Activated CD4-positive, alpha-beta memory T cell treated with anti-CD3 and anti-CD28 coated beads, Interleukin-2, amount 10 ng/mL, durations not matched to agents 7 days and 5 days (primary cell): ENCODE results near the gene OTOP3. TPM values are rescaled to one million over a fixed set of nuclear protein-coding genes. Genes with fewer than 3 reads are reported as not detected.
A peak's percentile ranks its signal among the peaks of the same experiment; 100 is the strongest.

Experiments
- CTCF ChIA-PET: fragments of 350-600 bp; sonication (Branson Sonifier 250); formaldehyde crosslinking; loops from one replicate; lab custom pipeline; 2021; ENCODE audit warnings: antibody characterized with exemption, inconsistent platforms; lab: Charles Lee
- POLR2A ChIA-PET: fragments of 350-600 bp; sonication (Branson Sonifier 250); formaldehyde crosslinking; loops from one replicate; lab custom pipeline; 2021; ENCODE audit warnings: antibody characterized with exemption; lab: Charles Lee
- DNase-seq: peaks from one replicate; pipeline ENCODE4 v3.0.0-alpha.2; 2020
- H3K27ac Mint-ChIP-seq: one replicate; pipeline ENCODE4 v1.8.0; 2021; ENCODE audit warnings: mild to moderate bottlenecking, mixed read lengths
- H3K27me3 Mint-ChIP-seq: one replicate; pipeline ENCODE4 v1.8.0; 2021; ENCODE audit warnings: mixed read lengths
- H3K36me3 Mint-ChIP-seq: one replicate; pipeline ENCODE4 v1.8.0; 2021; ENCODE audit warnings: low read depth, mixed read lengths
- H3K4me1 Mint-ChIP-seq: one replicate; pipeline ENCODE4 v1.8.0; 2021; ENCODE audit warnings: mixed read lengths
- H3K4me3 Mint-ChIP-seq: one replicate; pipeline ENCODE4 v1.8.0; 2021; ENCODE audit warnings: mild to moderate bottlenecking, mixed read lengths
- H3K9me3 Mint-ChIP-seq: one replicate; pipeline ENCODE4 v1.8.0; 2021; ENCODE audit warnings: mixed read lengths
- total RNA-seq, 2 experiments: library from RNA; stranded (reverse); gene quantifications; one replicate each; pipeline ENCODE4 v1.2.3, GENCODE V29; 2021

OTOP3 gene
- total RNA-seq, 2 experiments from 2014 or later = not detected

GRCh38 chr17:74921026-74921681 lies 14.5 kb upstream of the OTOP3 start:
- ChIA-PET POLR2A (interaction anchor here (1.1 to 1.2 kb wide), 2 partner anchors 40 to 340 kb away, joined by 3 read pairs; partner anchors contain the start of genes GGA3 and MRPS7), CTCF (interaction anchor here (0.6 to 3.3 kb wide), 3 partner anchors 37 to 1544 kb away, joined by 4 to 16 read pairs (median 6); no protein-coding TSS in a partner anchor)
- H3K4me1 Mint-ChIP-seq = peaks cover 3% of the 10 kb centered on the region
- DNase-seq = no peak
- H3K36me3 Mint-ChIP-seq = no peaks in the 10 kb centered on the region
- H3K27ac Mint-ChIP-seq = no peak overlapping the region
- peaks cover 46% of the 10 kb centered on the region for H3K27me3 Mint-ChIP-seq
- no peak overlapping the region for H3K4me3 Mint-ChIP-seq
- H3K9me3 Mint-ChIP-seq = no peaks in the 10 kb centered on the region

GRCh38 chr17:74921769-74922168 lies 13.9 kb upstream of the OTOP3 start:
- Mint-ChIP-seq H3K4me3 (no peak overlapping the region), H3K4me1 (peaks cover 3% of the 10 kb centered on the region), H3K27ac (no peak overlapping the region), H3K36me3 (no peaks in the 10 kb centered on the region), H3K27me3 (peaks cover 49% of the 10 kb centered on the region), H3K9me3 (no peaks in the 10 kb centered on the region)
- ChIA-PET POLR2A (interaction anchor here (1.2 kb wide), 1 partner anchor 340 kb away, joined by 3 read pairs; the partner anchor contains the start of genes GGA3 and MRPS7), CTCF (interaction anchor here (0.6 to 3.3 kb wide), 2 partner anchors 40 to 1544 kb away, joined by 4 to 16 read pairs; no protein-coding TSS in a partner anchor)
- no peak for DNase-seq

GRCh38 chr17:74922172-74922571 lies 13.5 kb upstream of the OTOP3 start:
- Mint-ChIP-seq H3K4me1 (peaks cover 3% of the 10 kb centered on the region), H3K27ac (no peak overlapping the region), H3K4me3 (no peak overlapping the region), H3K9me3 (no peaks in the 10 kb centered on the region), H3K27me3 (peaks cover 47% of the 10 kb centered on the region), H3K36me3 (no peaks in the 10 kb centered on the region)
- no peak for DNase-seq
- CTCF ChIA-PET = interaction anchor here (1.0 kb wide), 1 partner anchor 47 kb away, joined by 3 read pairs; no protein-coding TSS in a partner anchor
- POLR2A ChIA-PET = no interaction called here

- no peaks in the 10 kb centered on the region for H3K36me3 Mint-ChIP-seq
- no peaks in the 10 kb centered on the region for H3K9me3 Mint-ChIP-seq
- ChIA-PET CTCF (interaction anchor here (0.8 to 3.5 kb wide), 7 partner anchors 23 to 490 kb away, joined by 3 to 20 read pairs (median 3); partner anchors contain the start of gene FDXR), POLR2A (no interaction called here)
- H3K27ac Mint-ChIP-seq = no peak within 1 kb of the TSS
- H3K4me3 Mint-ChIP-seq = no peak within 1 kb of the TSS
- H3K4me1 Mint-ChIP-seq = peaks cover 3% of the 10 kb centered on the region
- DNase-seq = peak; percentile 20
- H3K27me3 Mint-ChIP-seq = peaks cover 53% of the 10 kb centered on the region
These were observed 12.8 kb upstream of the OTOP3 start, which contains the start of gene USH1G for GRCh38 chr17:74922694-74923537. TSS of gene USH1G (minus strand) at chr17:74923255. CDS start at chr17:74923073, 182 bp downstream.

GRCh38 chr17:74923538-74924249 lies 12.0 kb upstream of the OTOP3 start:
- DNase-seq = peak; percentile 74
- Mint-ChIP-seq H3K4me3 (no peak overlapping the region), H3K27me3 (peaks cover 57% of the 10 kb centered on the region), H3K27ac (no peak overlapping the region), H3K36me3 (no peaks in the 10 kb centered on the region), H3K4me1 (peaks cover 3% of the 10 kb centered on the region), H3K9me3 (no peaks in the 10 kb centered on the region)
- CTCF ChIA-PET = interaction anchor here (0.8 to 3.5 kb wide), 8 partner anchors 24 to 489 kb away, joined by 3 to 20 read pairs (median 4); partner anchors contain the start of gene FDXR
- POLR2A ChIA-PET = no interaction called here

GRCh38 chr17:74924250-74924948 lies 11.3 kb upstream of the OTOP3 start, which contains the start of gene OTOP2:
TSS of gene OTOP2 (plus strand) at chr17:74924273. CDS start at chr17:74924633, 360 bp downstream.
- H3K27me3 Mint-ChIP-seq = peaks cover 60% of the 10 kb centered on the region
- no peaks in the 10 kb centered on the region for H3K36me3 Mint-ChIP-seq
- H3K4me1 Mint-ChIP-seq = peaks cover 3% of the 10 kb centered on the region
- POLR2A ChIA-PET = no interaction called here
- H3K9me3 Mint-ChIP-seq = no peaks in the 10 kb centered on the region
- CTCF ChIA-PET = interaction anchor here (0.8 to 3.5 kb wide), 8 partner anchors 25 to 488 kb away, joined by 3 to 20 read pairs (median 4); partner anchors contain the start of gene FDXR
- no peak for DNase-seq
- no peak within 1 kb of the TSS for H3K4me3 Mint-ChIP-seq
- H3K27ac Mint-ChIP-seq = no peak within 1 kb of the TSS

GRCh38 chr17:74925242-74925641 lies 10.5 kb upstream of the OTOP3 start:
- Mint-ChIP-seq H3K36me3 (no peaks in the 10 kb centered on the region), H3K9me3 (no peaks in the 10 kb centered on the region), H3K4me1 (peaks cover 3% of the 10 kb centered on the region), H3K4me3 (no peak overlapping the region), H3K27me3 (peaks cover 59% of the 10 kb centered on the region), H3K27ac (no peak overlapping the region)
- POLR2A ChIA-PET = interaction anchor here (0.7 kb wide), 1 partner anchor 33 kb away, joined by 3 read pairs; no protein-coding TSS in a partner anchor
- no peak for DNase-seq
- CTCF ChIA-PET = interaction anchor here (1.0 to 3.5 kb wide), 4 partner anchors 12 to 36 kb away, joined by 3 to 20 read pairs (median 5); no protein-coding TSS in a partner anchor

GRCh38 chr17:74928786-74929185 lies 6.9 kb upstream of the OTOP3 start:
- ChIA-PET CTCF (interaction anchor here (0.7 kb wide), 1 partner anchor 33 kb away, joined by 3 read pairs; no protein-coding TSS in a partner anchor), POLR2A (no interaction called here)
- H3K4me3 Mint-ChIP-seq = no peak overlapping the region
- no peak overlapping the region for H3K27ac Mint-ChIP-seq
- no peaks in the 10 kb centered on the region for H3K36me3 Mint-ChIP-seq
- H3K4me1 Mint-ChIP-seq = peaks cover 3% of the 10 kb centered on the region
- no peak for DNase-seq
- H3K9me3 Mint-ChIP-seq = no peaks in the 10 kb centered on the region
- peaks cover 68% of the 10 kb centered on the region for H3K27me3 Mint-ChIP-seq

GRCh38 chr17:74930535-74931036 lies 5.1 kb upstream of the OTOP3 start:
- peaks cover 69% of the 10 kb centered on the region for H3K27me3 Mint-ChIP-seq
- POLR2A ChIA-PET = no interaction called here
- no peak for DNase-seq
- no peak overlapping the region for H3K27ac Mint-ChIP-seq
- no peaks in the 10 kb centered on the region for H3K4me1 Mint-ChIP-seq
- no peaks in the 10 kb centered on the region for H3K36me3 Mint-ChIP-seq
- CTCF ChIA-PET = no interaction called here
- H3K4me3 Mint-ChIP-seq = no peak overlapping the region
- H3K9me3 Mint-ChIP-seq = no peaks in the 10 kb centered on the region

- H3K36me3 Mint-ChIP-seq = no peaks in the 10 kb centered on the region
- ChIA-PET POLR2A (no interaction called here), CTCF (no interaction called here)
- no peaks in the 10 kb centered on the region for H3K4me1 Mint-ChIP-seq
- H3K4me3 Mint-ChIP-seq = no peak overlapping the region
- H3K27ac Mint-ChIP-seq = no peak overlapping the region
- DNase-seq = no peak
- peaks cover 73% of the 10 kb centered on the region for H3K27me3 Mint-ChIP-seq
- no peaks in the 10 kb centered on the region for H3K9me3 Mint-ChIP-seq
These were observed 650 bp upstream of the OTOP3 start for GRCh38 chr17:74935048-74935447.

GRCh38 chr17:74936470-74936799 lies 737 bp downstream of the OTOP3 start:
- Mint-ChIP-seq H3K27ac (no peak overlapping the region), H3K27me3 (peaks cover 64% of the 10 kb centered on the region), H3K4me1 (no peaks in the 10 kb centered on the region), H3K36me3 (no peaks in the 10 kb centered on the region), H3K4me3 (no peak overlapping the region), H3K9me3 (no peaks in the 10 kb centered on the region)
- CTCF ChIA-PET = interaction anchor here (0.7 to 1.3 kb wide), 2 partner anchors 11 to 25 kb away, joined by 3 to 4 read pairs; no protein-coding TSS in a partner anchor
- DNase-seq = no peak
- POLR2A ChIA-PET = no interaction called here
